HEK293 (cell line): ENCODE data around the gene LHFPL2.

Experiments
- OVOL3 ChIP-seq: fragments of 450-650 bp; formaldehyde crosslinking; IDR thresholded peaks from 2 replicates; pipeline ENCODE4 v1.5.1; 2016; ENCODE audit warnings: missing biosample characterization, missing genetic modification characterization
- PRDM1 ChIP-seq: fragments of 450-650 bp; formaldehyde crosslinking; IDR thresholded peaks from 2 replicates; pipeline ENCODE4; 2016; ENCODE audit warnings: missing biosample characterization, missing genetic modification characterization
- SCRT1 ChIP-seq: fragments of 450-650 bp; formaldehyde crosslinking; IDR thresholded peaks from 2 replicates; pipeline ENCODE4 v1.5.1; 2016; ENCODE audit warnings: missing biosample characterization, missing genetic modification characterization, borderline replicate concordance
- SP2 ChIP-seq: fragments of 450-650 bp; formaldehyde crosslinking; IDR thresholded peaks from 2 replicates; pipeline ENCODE4 v1.5.1; 2016; ENCODE audit warnings: missing biosample characterization, missing genetic modification characterization
- SP3 ChIP-seq: fragments of 450-650 bp; formaldehyde crosslinking; IDR thresholded peaks from 2 replicates; pipeline ENCODE4 v1.5.1; 2016; ENCODE audit warnings: missing biosample characterization, missing genetic modification characterization
- WT1 ChIP-seq: fragments of 450-650 bp; formaldehyde crosslinking; IDR thresholded peaks from 2 replicates; pipeline ENCODE4 v1.5.1; 2016; ENCODE audit warnings: missing biosample characterization, missing genetic modification characterization
- ZBTB7A ChIP-seq: fragments of 450-650 bp; formaldehyde crosslinking; IDR thresholded peaks from 2 replicates; pipeline ENCODE4 v1.5.1; 2016; ENCODE audit warnings: low read depth, missing biosample characterization, missing genetic modification characterization
- ZFP41 ChIP-seq: fragments of 450-650 bp; formaldehyde crosslinking; IDR thresholded peaks from 2 replicates; pipeline ENCODE4 v1.5.1; 2016; ENCODE audit warnings: missing biosample characterization, missing genetic modification characterization, borderline replicate concordance
- ZNF175 ChIP-seq: fragments of 450-650 bp; formaldehyde crosslinking; IDR thresholded peaks from 2 replicates; pipeline ENCODE4 v1.5.1; 2016; ENCODE audit warnings: missing biosample characterization, missing genetic modification characterization
- ZNF19 ChIP-seq: fragments of 450-650 bp; formaldehyde crosslinking; IDR thresholded peaks from 2 replicates; pipeline ENCODE4; 2016; ENCODE audit warnings: missing biosample characterization, missing genetic modification characterization, low read depth
- ZNF223 ChIP-seq: fragments of 450-650 bp; formaldehyde crosslinking; IDR thresholded peaks from 2 replicates; pipeline ENCODE4 v1.5.1; 2016; ENCODE audit warnings: missing biosample characterization, missing genetic modification characterization
- ZNF239 ChIP-seq: fragments of 450-650 bp; formaldehyde crosslinking; IDR thresholded peaks from 2 replicates; pipeline ENCODE4 v1.5.1; 2016; ENCODE audit warnings: missing biosample characterization, missing genetic modification characterization
- ZNF292 ChIP-seq: fragments of 450-650 bp; formaldehyde crosslinking; IDR thresholded peaks from 2 replicates; pipeline ENCODE4 v1.5.1; 2016; ENCODE audit warnings: low read depth, missing biosample characterization, missing genetic modification characterization, borderline replicate concordance
- ZNF302 ChIP-seq: fragments of 450-650 bp; formaldehyde crosslinking; IDR thresholded peaks from 2 replicates; pipeline ENCODE4 v1.5.1; 2016; ENCODE audit warnings: missing biosample characterization, missing genetic modification characterization, low read depth
- ZNF354C ChIP-seq: fragments of 450-650 bp; formaldehyde crosslinking; IDR thresholded peaks from 2 replicates; pipeline ENCODE4 v1.5.1; 2016; ENCODE audit warnings: missing biosample characterization, missing genetic modification characterization, low read depth, borderline replicate concordance
- ZNF394 ChIP-seq: fragments of 450-650 bp; formaldehyde crosslinking; IDR thresholded peaks from 2 replicates; pipeline ENCODE4 v1.5.1; 2016; ENCODE audit warnings: missing biosample characterization, missing genetic modification characterization, mild to moderate bottlenecking, moderate library complexity, borderline replicate concordance
- ZNF416 ChIP-seq: fragments of 450-650 bp; formaldehyde crosslinking; IDR thresholded peaks from 2 replicates; pipeline ENCODE4 v1.5.1; 2016; ENCODE audit warnings: missing biosample characterization, missing genetic modification characterization
- ZNF521 ChIP-seq: fragments of 450-650 bp; formaldehyde crosslinking; IDR thresholded peaks from 2 replicates; pipeline ENCODE4 v1.5.1; 2017; ENCODE audit warnings: missing biosample characterization, mild to moderate bottlenecking, missing genetic modification characterization
- ZNF555 ChIP-seq: fragments of 450-650 bp; formaldehyde crosslinking; conservative IDR thresholded peaks from 2 replicates; pipeline ENCODE4 v1.5.1; 2017; ENCODE audit warnings: missing biosample characterization, mild to moderate bottlenecking, missing genetic modification characterization, inconsistent platforms
- ZNF664 ChIP-seq: fragments of 450-650 bp; formaldehyde crosslinking; IDR thresholded peaks from 2 replicates; pipeline ENCODE4 v1.5.1; 2016; ENCODE audit warnings: missing biosample characterization, missing genetic modification characterization
- ZNF785 ChIP-seq: fragments of 450-650 bp; formaldehyde crosslinking; IDR thresholded peaks from 2 replicates; pipeline ENCODE4 v1.5.1; 2016; ENCODE audit warnings: missing biosample characterization, missing genetic modification characterization
- TF ChIP-seq, protein P1 (sequence below): fragments of 450-650 bp; formaldehyde crosslinking; IDR thresholded peaks from 2 replicates; pipeline ENCODE4 v1.5.1; 2017; ENCODE audit warnings: missing biosample characterization, missing genetic modification characterization
- TF ChIP-seq, protein P2 (sequence below): fragments of 450-650 bp; formaldehyde crosslinking; IDR thresholded peaks from 2 replicates; pipeline ENCODE4 v1.5.1; 2017; ENCODE audit warnings: missing biosample characterization, mild to moderate bottlenecking, missing genetic modification characterization, moderate library complexity
- TF ChIP-seq, protein P3 (sequence below): fragments of 450-650 bp; formaldehyde crosslinking; IDR thresholded peaks from 2 replicates; pipeline ENCODE4 v1.5.1; 2016; ENCODE audit warnings: missing biosample characterization, missing genetic modification characterization
- TF ChIP-seq, protein P4 (sequence below): fragments of 450-650 bp; IDR thresholded peaks from 2 replicates; pipeline ENCODE4 v1.5.1; 2018; ENCODE audit warnings: missing biosample characterization, missing genetic modification characterization
- TF ChIP-seq, protein P5 (sequence below): fragments of 450-650 bp; formaldehyde crosslinking; IDR thresholded peaks from 2 replicates; pipeline ENCODE4 v1.5.1; 2016; ENCODE audit warnings: missing biosample characterization, missing genetic modification characterization
- TF ChIP-seq, protein P6 (sequence below): fragments of 450-650 bp; formaldehyde crosslinking; IDR thresholded peaks from 2 replicates; pipeline ENCODE4 v1.5.1; 2016; ENCODE audit warnings: missing biosample characterization, missing genetic modification characterization, borderline replicate concordance

Gene LHFPL2

DNA sequence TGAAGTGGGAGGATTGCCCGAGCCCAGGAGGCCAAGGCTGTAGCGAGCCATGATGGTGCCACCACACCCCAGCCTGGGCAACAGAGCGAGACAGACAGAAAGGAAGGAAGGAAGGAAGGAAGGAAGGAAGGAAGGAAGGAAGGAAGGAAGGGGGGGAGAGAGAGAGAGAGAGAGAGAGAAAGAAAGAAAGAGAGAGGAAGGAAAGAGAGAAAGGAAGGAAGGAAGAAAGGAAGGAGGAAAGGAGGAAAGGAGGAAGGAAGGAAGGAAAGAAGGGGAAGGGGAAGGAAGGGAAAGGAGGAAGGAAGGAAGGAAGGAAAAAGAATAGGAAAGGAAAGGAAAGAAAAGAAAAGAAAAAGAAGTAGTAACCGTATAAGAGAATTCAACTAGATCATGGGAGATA lies 20.8 kb upstream of the LHFPL2 start (continued):
- TF ChIP-seq WT1 (tag by site-specific recombination) (no peak), ZNF394 (no peak), ZNF664 (tag by site-specific recombination) (no peak), ZNF354C (tag by site-specific recombination) (no peak), ZFP41 (tag by site-specific recombination) (no peak), ZNF292 (no peak), ZNF521 (tag by site-specific recombination) (no peak), ZNF223 (tag by site-specific recombination) (no peak), ZNF19 (tag by site-specific recombination) (0 out of 2 replicates have a peak, but pooled peaks have one; percentile 39), PRDM1 (tag by site-specific recombination) (peak; percentile 89), SP2 (tag by site-specific recombination) (no peak), ZBTB7A (tag by site-specific recombination) (no peak), SP3 (tag by site-specific recombination) (no peak), ZNF175 (tag by site-specific recombination) (no peak), ZNF785 (tag by site-specific recombination) (0 out of 2 replicates have a peak, but pooled peaks have one; percentile 48), ZNF239 (tag by site-specific recombination) (no peak), ZNF555 (tag by site-specific recombination) (no peak), OVOL3 (no peak), ZNF302 (tag by site-specific recombination) (no peak), SCRT1 (tag by site-specific recombination) (no peak), ZNF416 (no peak; the same call in 1 of the 2 replicates)
- TF ChIP-seq, protein P1, sequence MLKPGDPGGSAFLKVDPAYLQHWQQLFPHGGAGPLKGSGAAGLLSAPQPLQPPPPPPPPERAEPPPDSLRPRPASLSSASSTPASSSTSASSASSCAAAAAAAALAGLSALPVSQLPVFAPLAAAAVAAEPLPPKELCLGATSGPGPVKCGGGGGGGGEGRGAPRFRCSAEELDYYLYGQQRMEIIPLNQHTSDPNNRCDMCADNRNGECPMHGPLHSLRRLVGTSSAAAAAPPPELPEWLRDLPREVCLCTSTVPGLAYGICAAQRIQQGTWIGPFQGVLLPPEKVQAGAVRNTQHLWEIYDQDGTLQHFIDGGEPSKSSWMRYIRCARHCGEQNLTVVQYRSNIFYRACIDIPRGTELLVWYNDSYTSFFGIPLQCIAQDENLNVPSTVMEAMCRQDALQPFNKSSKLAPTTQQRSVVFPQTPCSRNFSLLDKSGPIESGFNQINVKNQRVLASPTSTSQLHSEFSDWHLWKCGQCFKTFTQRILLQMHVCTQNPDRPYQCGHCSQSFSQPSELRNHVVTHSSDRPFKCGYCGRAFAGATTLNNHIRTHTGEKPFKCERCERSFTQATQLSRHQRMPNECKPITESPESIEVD (tag by site-specific recombination): no peak
- TF ChIP-seq, protein P2, sequence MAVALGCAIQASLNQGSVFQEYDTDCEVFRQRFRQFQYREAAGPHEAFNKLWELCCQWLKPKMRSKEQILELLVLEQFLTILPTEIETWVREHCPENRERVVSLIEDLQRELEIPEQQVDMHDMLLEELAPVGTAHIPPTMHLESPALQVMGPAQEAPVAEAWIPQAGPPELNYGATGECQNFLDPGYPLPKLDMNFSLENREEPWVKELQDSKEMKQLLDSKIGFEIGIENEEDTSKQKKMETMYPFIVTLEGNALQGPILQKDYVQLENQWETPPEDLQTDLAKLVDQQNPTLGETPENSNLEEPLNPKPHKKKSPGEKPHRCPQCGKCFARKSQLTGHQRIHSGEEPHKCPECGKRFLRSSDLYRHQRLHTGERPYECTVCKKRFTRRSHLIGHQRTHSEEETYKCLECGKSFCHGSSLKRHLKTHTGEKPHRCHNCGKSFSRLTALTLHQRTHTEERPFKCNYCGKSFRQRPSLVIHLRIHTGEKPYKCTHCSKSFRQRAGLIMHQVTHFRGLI (tag by site-specific recombination): no peak
- TF ChIP-seq, protein P3, sequence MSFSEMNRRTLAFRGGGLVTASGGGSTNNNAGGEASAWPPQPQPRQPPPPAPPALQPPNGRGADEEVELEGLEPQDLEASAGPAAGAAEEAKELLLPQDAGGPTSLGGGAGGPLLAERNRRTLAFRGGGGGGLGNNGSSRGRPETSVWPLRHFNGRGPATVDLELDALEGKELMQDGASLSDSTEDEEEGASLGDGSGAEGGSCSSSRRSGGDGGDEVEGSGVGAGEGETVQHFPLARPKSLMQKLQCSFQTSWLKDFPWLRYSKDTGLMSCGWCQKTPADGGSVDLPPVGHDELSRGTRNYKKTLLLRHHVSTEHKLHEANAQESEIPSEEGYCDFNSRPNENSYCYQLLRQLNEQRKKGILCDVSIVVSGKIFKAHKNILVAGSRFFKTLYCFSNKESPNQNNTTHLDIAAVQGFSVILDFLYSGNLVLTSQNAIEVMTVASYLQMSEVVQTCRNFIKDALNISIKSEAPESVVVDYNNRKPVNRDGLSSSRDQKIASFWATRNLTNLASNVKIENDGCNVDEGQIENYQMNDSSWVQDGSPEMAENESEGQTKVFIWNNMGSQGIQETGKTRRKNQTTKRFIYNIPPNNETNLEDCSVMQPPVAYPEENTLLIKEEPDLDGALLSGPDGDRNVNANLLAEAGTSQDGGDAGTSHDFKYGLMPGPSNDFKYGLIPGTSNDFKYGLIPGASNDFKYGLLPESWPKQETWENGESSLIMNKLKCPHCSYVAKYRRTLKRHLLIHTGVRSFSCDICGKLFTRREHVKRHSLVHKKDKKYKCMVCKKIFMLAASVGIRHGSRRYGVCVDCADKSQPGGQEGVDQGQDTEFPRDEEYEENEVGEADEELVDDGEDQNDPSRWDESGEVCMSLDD: no peak
- TF ChIP-seq, protein P4, sequence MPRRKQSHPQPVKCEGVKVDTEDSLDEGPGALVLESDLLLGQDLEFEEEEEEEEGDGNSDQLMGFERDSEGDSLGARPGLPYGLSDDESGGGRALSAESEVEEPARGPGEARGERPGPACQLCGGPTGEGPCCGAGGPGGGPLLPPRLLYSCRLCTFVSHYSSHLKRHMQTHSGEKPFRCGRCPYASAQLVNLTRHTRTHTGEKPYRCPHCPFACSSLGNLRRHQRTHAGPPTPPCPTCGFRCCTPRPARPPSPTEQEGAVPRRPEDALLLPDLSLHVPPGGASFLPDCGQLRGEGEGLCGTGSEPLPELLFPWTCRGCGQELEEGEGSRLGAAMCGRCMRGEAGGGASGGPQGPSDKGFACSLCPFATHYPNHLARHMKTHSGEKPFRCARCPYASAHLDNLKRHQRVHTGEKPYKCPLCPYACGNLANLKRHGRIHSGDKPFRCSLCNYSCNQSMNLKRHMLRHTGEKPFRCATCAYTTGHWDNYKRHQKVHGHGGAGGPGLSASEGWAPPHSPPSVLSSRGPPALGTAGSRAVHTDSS (tag by site-specific recombination): no peak
- TF ChIP-seq, protein P5, sequence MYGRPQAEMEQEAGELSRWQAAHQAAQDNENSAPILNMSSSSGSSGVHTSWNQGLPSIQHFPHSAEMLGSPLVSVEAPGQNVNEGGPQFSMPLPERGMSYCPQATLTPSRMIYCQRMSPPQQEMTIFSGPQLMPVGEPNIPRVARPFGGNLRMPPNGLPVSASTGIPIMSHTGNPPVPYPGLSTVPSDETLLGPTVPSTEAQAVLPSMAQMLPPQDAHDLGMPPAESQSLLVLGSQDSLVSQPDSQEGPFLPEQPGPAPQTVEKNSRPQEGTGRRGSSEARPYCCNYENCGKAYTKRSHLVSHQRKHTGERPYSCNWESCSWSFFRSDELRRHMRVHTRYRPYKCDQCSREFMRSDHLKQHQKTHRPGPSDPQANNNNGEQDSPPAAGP (tag by site-specific recombination): no peak
- TF ChIP-seq, protein P6, sequence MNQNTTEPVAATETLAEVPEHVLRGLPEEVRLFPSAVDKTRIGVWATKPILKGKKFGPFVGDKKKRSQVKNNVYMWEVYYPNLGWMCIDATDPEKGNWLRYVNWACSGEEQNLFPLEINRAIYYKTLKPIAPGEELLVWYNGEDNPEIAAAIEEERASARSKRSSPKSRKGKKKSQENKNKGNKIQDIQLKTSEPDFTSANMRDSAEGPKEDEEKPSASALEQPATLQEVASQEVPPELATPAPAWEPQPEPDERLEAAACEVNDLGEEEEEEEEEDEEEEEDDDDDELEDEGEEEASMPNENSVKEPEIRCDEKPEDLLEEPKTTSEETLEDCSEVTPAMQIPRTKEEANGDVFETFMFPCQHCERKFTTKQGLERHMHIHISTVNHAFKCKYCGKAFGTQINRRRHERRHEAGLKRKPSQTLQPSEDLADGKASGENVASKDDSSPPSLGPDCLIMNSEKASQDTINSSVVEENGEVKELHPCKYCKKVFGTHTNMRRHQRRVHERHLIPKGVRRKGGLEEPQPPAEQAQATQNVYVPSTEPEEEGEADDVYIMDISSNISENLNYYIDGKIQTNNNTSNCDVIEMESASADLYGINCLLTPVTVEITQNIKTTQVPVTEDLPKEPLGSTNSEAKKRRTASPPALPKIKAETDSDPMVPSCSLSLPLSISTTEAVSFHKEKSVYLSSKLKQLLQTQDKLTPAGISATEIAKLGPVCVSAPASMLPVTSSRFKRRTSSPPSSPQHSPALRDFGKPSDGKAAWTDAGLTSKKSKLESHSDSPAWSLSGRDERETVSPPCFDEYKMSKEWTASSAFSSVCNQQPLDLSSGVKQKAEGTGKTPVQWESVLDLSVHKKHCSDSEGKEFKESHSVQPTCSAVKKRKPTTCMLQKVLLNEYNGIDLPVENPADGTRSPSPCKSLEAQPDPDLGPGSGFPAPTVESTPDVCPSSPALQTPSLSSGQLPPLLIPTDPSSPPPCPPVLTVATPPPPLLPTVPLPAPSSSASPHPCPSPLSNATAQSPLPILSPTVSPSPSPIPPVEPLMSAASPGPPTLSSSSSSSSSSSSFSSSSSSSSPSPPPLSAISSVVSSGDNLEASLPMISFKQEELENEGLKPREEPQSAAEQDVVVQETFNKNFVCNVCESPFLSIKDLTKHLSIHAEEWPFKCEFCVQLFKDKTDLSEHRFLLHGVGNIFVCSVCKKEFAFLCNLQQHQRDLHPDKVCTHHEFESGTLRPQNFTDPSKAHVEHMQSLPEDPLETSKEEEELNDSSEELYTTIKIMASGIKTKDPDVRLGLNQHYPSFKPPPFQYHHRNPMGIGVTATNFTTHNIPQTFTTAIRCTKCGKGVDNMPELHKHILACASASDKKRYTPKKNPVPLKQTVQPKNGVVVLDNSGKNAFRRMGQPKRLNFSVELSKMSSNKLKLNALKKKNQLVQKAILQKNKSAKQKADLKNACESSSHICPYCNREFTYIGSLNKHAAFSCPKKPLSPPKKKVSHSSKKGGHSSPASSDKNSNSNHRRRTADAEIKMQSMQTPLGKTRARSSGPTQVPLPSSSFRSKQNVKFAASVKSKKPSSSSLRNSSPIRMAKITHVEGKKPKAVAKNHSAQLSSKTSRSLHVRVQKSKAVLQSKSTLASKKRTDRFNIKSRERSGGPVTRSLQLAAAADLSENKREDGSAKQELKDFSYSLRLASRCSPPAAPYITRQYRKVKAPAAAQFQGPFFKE: no peak
